HepG2 (cell line): ENCODE data around the gene HLF. TPM values are rescaled to one million over a fixed set of nuclear protein-coding genes. Genes with fewer than 3 reads are reported as not detected.

Experiments
- CEBPZ ChIP-seq: IDR thresholded peaks from 2 replicates; pipeline ENCODE4 v1.6.1; 2012; ENCODE audit warnings: low read length, improper control_type of control experiment
- HNF4A ChIP-seq: sonication (generic); formaldehyde crosslinking; IDR thresholded peaks from 2 replicates; pipeline ENCODE4 v1.4.0; 2020; ENCODE audit warnings: missing genetic modification reagents
- HNRNPUL1 ChIP-seq: fragments of 200-400 bp; formaldehyde crosslinking; IDR thresholded peaks from 2 replicates; pipeline ENCODE4 v1.6.1; 2017; ENCODE audit warnings: low read depth, mild to moderate bottlenecking, low read length, moderate library complexity
- NCOR1 ChIP-seq: fragments of 200-600 bp; sonication (generic); IDR thresholded peaks from 2 replicates; pipeline ENCODE4 v1.7.0; 2017; ENCODE audit warnings: antibody characterized with exemption, low read length, borderline replicate concordance
- NONO ChIP-seq, 2 experiments: fragments of 450-650 bp in 1 of 2; sonication (generic) in 1 of 2; formaldehyde crosslinking in 1 of 2; IDR thresholded peaks in 1 of 2; conservative IDR thresholded peaks in 1 of 2; 2 replicates each; pipeline versions ENCODE4 v1.6.1 to v1.8.0; 2017 to 2022; ENCODE audit warnings: mild to moderate bottlenecking in 1 of 2, missing genetic modification reagents in 1 of 2, moderate library complexity in 1 of 2
- SMAD9 ChIP-seq: sonication (generic); formaldehyde crosslinking; IDR thresholded peaks from 2 replicates; pipeline ENCODE4 v1.5.1; 2020; ENCODE audit warnings: mild to moderate bottlenecking, missing genetic modification reagents
- TARDBP ChIP-seq: sonication (generic); formaldehyde crosslinking; IDR thresholded peaks from 2 replicates; pipeline ENCODE4 v1.8.0; 2022; ENCODE audit warnings: mild to moderate bottlenecking, missing genetic modification reagents
- TBL1XR1 ChIP-seq: fragments of 150-350 bp; IDR thresholded peaks from 2 replicates; pipeline ENCODE4 v1.6.1; 2014; ENCODE audit warnings: borderline replicate concordance, low read length; ENCODE audit not compliant: partially characterized antibody
- ZMAT5 ChIP-seq: sonication (generic); formaldehyde crosslinking; IDR thresholded peaks from 2 replicates; pipeline ENCODE4 v1.5.0; 2020; ENCODE audit warnings: mild to moderate bottlenecking, low read depth, missing genetic modification reagents, borderline replicate concordance
- ZNF180 ChIP-seq: sonication (generic); formaldehyde crosslinking; IDR thresholded peaks from 2 replicates; pipeline ENCODE4 v1.4.0; 2020; ENCODE audit warnings: low read depth, missing genetic modification reagents, borderline replicate concordance
- ZNF282 ChIP-seq: fragments of 450-650 bp; IDR thresholded peaks from 2 replicates; pipeline ENCODE4 v1.6.1; 2018; ENCODE audit not compliant: partially characterized antibody
- ZNF510 ChIP-seq: sonication (generic); formaldehyde crosslinking; IDR thresholded peaks from 2 replicates; pipeline ENCODE4 v1.4.0; 2020; ENCODE audit warnings: low read depth, mild to moderate bottlenecking, missing genetic modification reagents
- ZUFSP ChIP-seq: sonication (generic); formaldehyde crosslinking; IDR thresholded peaks from 2 replicates; pipeline ENCODE4 v1.9.0; 2021; ENCODE audit warnings: missing genetic modification reagents, mild to moderate bottlenecking, borderline replicate concordance
- polyA plus RNA-seq, 8 experiments: library from polyadenylated mRNA; depleted of rRNA in 3 of 8; stranded (reverse) in 7 of 8; unstranded in 1 of 8; fragments of >200 nt; fragmentation: Illumina TruSeq in 4 of 8; extraction: Trizol in 4 of 8; gene quantifications; 2 replicates each; pipeline versions ENCODE4 v1.2.1 to v1.2.3, GENCODE V29; 2011 to 2016; ENCODE audit warnings: low read depth in 4 of 8, missing spikeins in 1 of 8, mixed read lengths in 1 of 8; ENCODE audit not compliant: insufficient read depth in 1 of 8
- total RNA-seq, 5 experiments: library from RNA; depleted of rRNA; stranded (reverse); fragments of >200 nt; fragmentation: Illumina TruSeq; extraction: Trizol; gene quantifications; 2 replicates each; pipeline ENCODE4 v1.2.3, GENCODE V29; 2016; ENCODE audit warnings: low read depth in 1 of 5
- TF ChIP-seq, protein P1 (sequence below): sonication (generic); formaldehyde crosslinking; conservative IDR thresholded peaks from 2 replicates; pipeline ENCODE4 v1.4.0; 2020; ENCODE audit warnings: mild to moderate bottlenecking, missing genetic modification reagents, moderate library complexity
- TF ChIP-seq, protein P2 (sequence below): sonication (generic); formaldehyde crosslinking; IDR thresholded peaks from 2 replicates; pipeline ENCODE4 v1.4.0; 2020; ENCODE audit warnings: missing genetic modification reagents
- TF ChIP-seq, protein P3 (sequence below): sonication (generic); formaldehyde crosslinking; conservative IDR thresholded peaks from 2 replicates; pipeline ENCODE4 v1.4.0; 2020; ENCODE audit warnings: missing genetic modification reagents

The HLF gene
- total and polyA plus RNA-seq, 2 of the 13 experiments (the other 11 are each of a cell fraction or from before 2014, with no cell fraction given) = 202 to 346 TPM

- TF ChIP-seq, protein P1, sequence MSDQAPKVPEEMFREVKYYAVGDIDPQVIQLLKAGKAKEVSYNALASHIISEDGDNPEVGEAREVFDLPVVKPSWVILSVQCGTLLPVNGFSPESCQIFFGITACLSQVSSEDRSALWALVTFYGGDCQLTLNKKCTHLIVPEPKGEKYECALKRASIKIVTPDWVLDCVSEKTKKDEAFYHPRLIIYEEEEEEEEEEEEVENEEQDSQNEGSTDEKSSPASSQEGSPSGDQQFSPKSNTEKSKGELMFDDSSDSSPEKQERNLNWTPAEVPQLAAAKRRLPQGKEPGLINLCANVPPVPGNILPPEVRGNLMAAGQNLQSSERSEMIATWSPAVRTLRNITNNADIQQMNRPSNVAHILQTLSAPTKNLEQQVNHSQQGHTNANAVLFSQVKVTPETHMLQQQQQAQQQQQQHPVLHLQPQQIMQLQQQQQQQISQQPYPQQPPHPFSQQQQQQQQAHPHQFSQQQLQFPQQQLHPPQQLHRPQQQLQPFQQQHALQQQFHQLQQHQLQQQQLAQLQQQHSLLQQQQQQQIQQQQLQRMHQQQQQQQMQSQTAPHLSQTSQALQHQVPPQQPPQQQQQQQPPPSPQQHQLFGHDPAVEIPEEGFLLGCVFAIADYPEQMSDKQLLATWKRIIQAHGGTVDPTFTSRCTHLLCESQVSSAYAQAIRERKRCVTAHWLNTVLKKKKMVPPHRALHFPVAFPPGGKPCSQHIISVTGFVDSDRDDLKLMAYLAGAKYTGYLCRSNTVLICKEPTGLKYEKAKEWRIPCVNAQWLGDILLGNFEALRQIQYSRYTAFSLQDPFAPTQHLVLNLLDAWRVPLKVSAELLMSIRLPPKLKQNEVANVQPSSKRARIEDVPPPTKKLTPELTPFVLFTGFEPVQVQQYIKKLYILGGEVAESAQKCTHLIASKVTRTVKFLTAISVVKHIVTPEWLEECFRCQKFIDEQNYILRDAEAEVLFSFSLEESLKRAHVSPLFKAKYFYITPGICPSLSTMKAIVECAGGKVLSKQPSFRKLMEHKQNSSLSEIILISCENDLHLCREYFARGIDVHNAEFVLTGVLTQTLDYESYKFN (CRISPR knock-in tag) = peak; percentile 66
- TF ChIP-seq ZNF510 (CRISPR knock-in tag) (no peak), SMAD9 (no peak), TBL1XR1 (no peak), NONO (IDR thresholded peaks at IDR 0.05) (no peak), NONO (CRISPR knock-in tag; conservative IDR thresholded peaks at IDR 0.05) (no peak), ZUFSP (CRISPR knock-in tag) (no peak), NCOR1 (peak; percentile 88), HNF4A (peak; percentile 91), CEBPZ (no peak), HNRNPUL1 (no peak), ZNF282 (no peak), TARDBP (CRISPR knock-in tag) (no peak), ZMAT5 (CRISPR knock-in tag) (no peak), ZNF180 (CRISPR knock-in tag) (no peak)
- TF ChIP-seq, protein P2, sequence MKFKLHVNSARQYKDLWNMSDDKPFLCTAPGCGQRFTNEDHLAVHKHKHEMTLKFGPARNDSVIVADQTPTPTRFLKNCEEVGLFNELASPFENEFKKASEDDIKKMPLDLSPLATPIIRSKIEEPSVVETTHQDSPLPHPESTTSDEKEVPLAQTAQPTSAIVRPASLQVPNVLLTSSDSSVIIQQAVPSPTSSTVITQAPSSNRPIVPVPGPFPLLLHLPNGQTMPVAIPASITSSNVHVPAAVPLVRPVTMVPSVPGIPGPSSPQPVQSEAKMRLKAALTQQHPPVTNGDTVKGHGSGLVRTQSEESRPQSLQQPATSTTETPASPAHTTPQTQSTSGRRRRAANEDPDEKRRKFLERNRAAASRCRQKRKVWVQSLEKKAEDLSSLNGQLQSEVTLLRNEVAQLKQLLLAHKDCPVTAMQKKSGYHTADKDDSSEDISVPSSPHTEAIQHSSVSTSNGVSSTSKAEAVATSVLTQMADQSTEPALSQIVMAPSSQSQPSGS (CRISPR knock-in tag) = no peak
- TF ChIP-seq, protein P3, sequence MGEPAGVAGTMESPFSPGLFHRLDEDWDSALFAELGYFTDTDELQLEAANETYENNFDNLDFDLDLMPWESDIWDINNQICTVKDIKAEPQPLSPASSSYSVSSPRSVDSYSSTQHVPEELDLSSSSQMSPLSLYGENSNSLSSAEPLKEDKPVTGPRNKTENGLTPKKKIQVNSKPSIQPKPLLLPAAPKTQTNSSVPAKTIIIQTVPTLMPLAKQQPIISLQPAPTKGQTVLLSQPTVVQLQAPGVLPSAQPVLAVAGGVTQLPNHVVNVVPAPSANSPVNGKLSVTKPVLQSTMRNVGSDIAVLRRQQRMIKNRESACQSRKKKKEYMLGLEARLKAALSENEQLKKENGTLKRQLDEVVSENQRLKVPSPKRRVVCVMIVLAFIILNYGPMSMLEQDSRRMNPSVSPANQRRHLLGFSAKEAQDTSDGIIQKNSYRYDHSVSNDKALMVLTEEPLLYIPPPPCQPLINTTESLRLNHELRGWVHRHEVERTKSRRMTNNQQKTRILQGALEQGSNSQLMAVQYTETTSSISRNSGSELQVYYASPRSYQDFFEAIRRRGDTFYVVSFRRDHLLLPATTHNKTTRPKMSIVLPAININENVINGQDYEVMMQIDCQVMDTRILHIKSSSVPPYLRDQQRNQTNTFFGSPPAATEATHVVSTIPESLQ (CRISPR knock-in tag) = no peak
Measured at GRCh38 chr17:55330344-55330933, 65.7 kb downstream of the HLF start (continued).
